ENCODE data around the gene ALG1. TPM values are rescaled to one million over a fixed set of nuclear protein-coding genes. Genes with fewer than 3 reads are reported as not detected.

ALG1 gene
- total and polyA plus RNA-seq, 2 experiments from 2014 or later: 20.2 to 36.4 TPM

- TF ChIP-seq EZH2 (IDR thresholded peaks at IDR 0.05; ENCODE audit: low read depth, unreplicated experiment) (no peak), JUNB (IDR thresholded peaks at IDR 0.05; ENCODE audit: unreplicated experiment) (no peak)
Observed at GRCh38 chr16:5065326-5065725, 6.3 kb upstream of the ALG1 start (continued).

- H3K36me3 Mint-ChIP-seq (ENCODE audit: low read depth): no peaks in the 10 kb centered on the region
- H3K27me3 Mint-ChIP-seq (ENCODE audit: insufficient read depth, low read depth, poor library complexity): peaks cover 13% of the 10 kb centered on the region
- H3K27ac Mint-ChIP-seq: no peak within 1 kb of the TSS
- Histone ChIP-seq H3K4me2 (no peak within 1 kb of the TSS), H3K4me3 (no peak within 1 kb of the TSS), H3K9me2 (ENCODE audit: insufficient read depth) (no peaks in the 10 kb centered on the region), H3K79me2 (replicated peaks; ENCODE audit: insufficient read depth) (no peaks in the 10 kb centered on the region), H4K20me1 (replicated peaks; ENCODE audit: insufficient read depth) (no peaks in the 10 kb centered on the region), H3K36me3 (ENCODE audit: insufficient read depth) (no peaks in the 10 kb centered on the region), H3K27ac (ENCODE audit: low read depth) (no peak within 1 kb of the TSS), H3K27me3 (ENCODE audit: insufficient read depth) (no peaks in the 10 kb centered on the region), H2AFZ (no peak within 1 kb of the TSS), H3F3A (replicated peaks; ENCODE audit: low read depth) (no peaks in the 10 kb centered on the region), H3K4me1 (ENCODE audit: insufficient read depth) (no peaks in the 10 kb centered on the region; the same call in 1 of the 2 replicates)
- ATAC-seq (no peak), DNase-seq (ENCODE audit: low spot score) (no peak)
- no peak within 1 kb of the TSS for H3K4me3 Mint-ChIP-seq
- no peak for TF ChIP-seq JUNB (IDR thresholded peaks at IDR 0.05; ENCODE audit: unreplicated experiment)
- no peak for TF ChIP-seq EZH2 (IDR thresholded peaks at IDR 0.05; ENCODE audit: low read depth, unreplicated experiment)
- TF ChIP-seq, protein P1, sequence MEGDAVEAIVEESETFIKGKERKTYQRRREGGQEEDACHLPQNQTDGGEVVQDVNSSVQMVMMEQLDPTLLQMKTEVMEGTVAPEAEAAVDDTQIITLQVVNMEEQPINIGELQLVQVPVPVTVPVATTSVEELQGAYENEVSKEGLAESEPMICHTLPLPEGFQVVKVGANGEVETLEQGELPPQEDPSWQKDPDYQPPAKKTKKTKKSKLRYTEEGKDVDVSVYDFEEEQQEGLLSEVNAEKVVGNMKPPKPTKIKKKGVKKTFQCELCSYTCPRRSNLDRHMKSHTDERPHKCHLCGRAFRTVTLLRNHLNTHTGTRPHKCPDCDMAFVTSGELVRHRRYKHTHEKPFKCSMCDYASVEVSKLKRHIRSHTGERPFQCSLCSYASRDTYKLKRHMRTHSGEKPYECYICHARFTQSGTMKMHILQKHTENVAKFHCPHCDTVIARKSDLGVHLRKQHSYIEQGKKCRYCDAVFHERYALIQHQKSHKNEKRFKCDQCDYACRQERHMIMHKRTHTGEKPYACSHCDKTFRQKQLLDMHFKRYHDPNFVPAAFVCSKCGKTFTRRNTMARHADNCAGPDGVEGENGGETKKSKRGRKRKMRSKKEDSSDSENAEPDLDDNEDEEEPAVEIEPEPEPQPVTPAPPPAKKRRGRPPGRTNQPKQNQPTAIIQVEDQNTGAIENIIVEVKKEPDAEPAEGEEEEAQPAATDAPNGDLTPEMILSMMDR (conservative IDR thresholded peaks at IDR 0.05; ENCODE audit: low read depth in 2 of 2): no peak
- no peak for TF ChIP-seq CREB1 (CRISPR knock-in tag; IDR thresholded peaks at IDR 0.05; ENCODE audit: low read depth)
- no peak for TF ChIP-seq POLR2AphosphoS5 (IDR thresholded peaks at IDR 0.05; ENCODE audit: low read depth)
- no peak for TF ChIP-seq REST (IDR thresholded peaks at IDR 0.05; ENCODE audit: unreplicated experiment)
- TF ChIP-seq ZNF114 (CRISPR knock-in tag; IDR thresholded peaks at IDR 0.05): no peak
- no peak for TF ChIP-seq ZNF331 (CRISPR knock-in tag; IDR thresholded peaks at IDR 0.05; ENCODE audit: low read depth)
- TF ChIP-seq, protein P2, sequence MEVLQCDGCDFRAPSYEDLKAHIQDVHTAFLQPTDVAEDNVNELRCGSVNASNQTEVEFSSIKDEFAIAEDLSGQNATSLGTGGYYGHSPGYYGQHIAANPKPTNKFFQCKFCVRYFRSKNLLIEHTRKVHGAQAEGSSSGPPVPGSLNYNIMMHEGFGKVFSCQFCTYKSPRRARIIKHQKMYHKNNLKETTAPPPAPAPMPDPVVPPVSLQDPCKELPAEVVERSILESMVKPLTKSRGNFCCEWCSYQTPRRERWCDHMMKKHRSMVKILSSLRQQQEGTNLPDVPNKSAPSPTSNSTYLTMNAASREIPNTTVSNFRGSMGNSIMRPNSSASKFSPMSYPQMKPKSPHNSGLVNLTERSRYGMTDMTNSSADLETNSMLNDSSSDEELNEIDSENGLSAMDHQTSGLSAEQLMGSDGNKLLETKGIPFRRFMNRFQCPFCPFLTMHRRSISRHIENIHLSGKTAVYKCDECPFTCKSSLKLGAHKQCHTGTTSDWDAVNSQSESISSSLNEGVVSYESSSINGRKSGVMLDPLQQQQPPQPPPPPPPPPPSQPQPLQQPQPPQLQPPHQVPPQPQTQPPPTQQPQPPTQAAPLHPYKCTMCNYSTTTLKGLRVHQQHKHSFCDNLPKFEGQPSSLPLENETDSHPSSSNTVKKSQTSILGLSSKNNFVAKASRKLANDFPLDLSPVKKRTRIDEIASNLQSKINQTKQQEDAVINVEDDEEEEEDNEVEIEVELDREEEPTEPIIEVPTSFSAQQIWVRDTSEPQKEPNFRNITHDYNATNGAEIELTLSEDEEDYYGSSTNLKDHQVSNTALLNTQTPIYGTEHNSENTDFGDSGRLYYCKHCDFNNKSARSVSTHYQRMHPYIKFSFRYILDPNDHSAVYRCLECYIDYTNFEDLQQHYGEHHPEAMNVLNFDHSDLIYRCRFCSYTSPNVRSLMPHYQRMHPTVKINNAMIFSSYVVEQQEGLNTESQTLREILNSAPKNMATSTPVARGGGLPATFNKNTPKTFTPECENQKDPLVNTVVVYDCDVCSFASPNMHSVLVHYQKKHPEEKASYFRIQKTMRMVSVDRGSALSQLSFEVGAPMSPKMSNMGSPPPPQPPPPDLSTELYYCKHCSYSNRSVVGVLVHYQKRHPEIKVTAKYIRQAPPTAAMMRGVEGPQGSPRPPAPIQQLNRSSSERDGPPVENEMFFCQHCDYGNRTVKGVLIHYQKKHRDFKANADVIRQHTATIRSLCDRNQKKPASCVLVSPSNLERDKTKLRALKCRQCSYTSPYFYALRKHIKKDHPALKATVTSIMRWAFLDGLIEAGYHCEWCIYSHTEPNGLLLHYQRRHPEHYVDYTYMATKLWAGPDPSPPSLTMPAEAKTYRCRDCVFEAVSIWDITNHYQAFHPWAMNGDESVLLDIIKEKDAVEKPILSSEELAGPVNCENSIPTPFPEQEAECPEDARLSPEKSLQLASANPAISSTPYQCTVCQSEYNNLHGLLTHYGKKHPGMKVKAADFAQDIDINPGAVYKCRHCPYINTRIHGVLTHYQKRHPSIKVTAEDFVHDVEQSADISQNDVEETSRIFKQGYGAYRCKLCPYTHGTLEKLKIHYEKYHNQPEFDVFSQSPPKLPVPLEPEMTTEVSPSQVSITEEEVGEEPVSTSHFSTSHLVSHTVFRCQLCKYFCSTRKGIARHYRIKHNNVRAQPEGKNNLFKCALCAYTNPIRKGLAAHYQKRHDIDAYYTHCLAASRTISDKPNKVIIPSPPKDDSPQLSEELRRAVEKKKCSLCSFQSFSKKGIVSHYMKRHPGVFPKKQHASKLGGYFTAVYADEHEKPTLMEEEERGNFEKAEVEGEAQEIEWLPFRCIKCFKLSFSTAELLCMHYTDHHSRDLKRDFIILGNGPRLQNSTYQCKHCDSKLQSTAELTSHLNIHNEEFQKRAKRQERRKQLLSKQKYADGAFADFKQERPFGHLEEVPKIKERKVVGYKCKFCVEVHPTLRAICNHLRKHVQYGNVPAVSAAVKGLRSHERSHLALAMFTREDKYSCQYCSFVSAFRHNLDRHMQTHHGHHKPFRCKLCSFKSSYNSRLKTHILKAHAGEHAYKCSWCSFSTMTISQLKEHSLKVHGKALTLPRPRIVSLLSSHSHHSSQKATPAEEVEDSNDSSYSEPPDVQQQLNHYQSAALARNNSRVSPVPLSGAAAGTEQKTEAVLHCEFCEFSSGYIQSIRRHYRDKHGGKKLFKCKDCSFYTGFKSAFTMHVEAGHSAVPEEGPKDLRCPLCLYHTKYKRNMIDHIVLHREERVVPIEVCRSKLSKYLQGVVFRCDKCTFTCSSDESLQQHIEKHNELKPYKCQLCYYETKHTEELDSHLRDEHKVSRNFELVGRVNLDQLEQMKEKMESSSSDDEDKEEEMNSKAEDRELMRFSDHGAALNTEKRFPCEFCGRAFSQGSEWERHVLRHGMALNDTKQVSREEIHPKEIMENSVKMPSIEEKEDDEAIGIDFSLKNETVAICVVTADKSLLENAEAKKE (CRISPR knock-in tag; IDR thresholded peaks at IDR 0.05): no peak
- no peak for TF ChIP-seq STAT1 (IDR thresholded peaks at IDR 0.05; ENCODE audit: unreplicated experiment)
- no peak for TF ChIP-seq ETS1 (IDR thresholded peaks at IDR 0.05)
- TF ChIP-seq EZH2phosphoT487 (IDR thresholded peaks at IDR 0.05; ENCODE audit: unreplicated experiment): no peak
- no peak for TF ChIP-seq NANOG (IDR thresholded peaks at IDR 0.05; ENCODE audit: borderline replicate concordance)
- peaks cover 12% of the 10 kb centered on the region for H3K4me1 Mint-ChIP-seq
- H3K9me3 Mint-ChIP-seq: no peaks in the 10 kb centered on the region
Observed at GRCh38 chr16:5065813-5066212, 5.8 kb upstream of the ALG1 start, which contains the start of gene C16orf89. TSS of gene C16orf89 (minus strand) at chr16:5065956. CDS start at chr16:5065908, 48 bp downstream.

All from GM23338 (cell line).